ENCODE measurements around the gene PADI1. TPM values are rescaled to one million over a fixed set of nuclear protein-coding genes. Genes with fewer than 3 reads are reported as not detected.

PADI1 gene
- polyA plus RNA-seq, 3 donors, result 0.06 to 0.22 (median 0.08) TPM

Other genes with a start within 250 kb of the PADI1 start
- gene MFAP2, start 224.5 kb upstream of the PADI1 start, polyA plus RNA-seq (ENCODE audit: insufficient read length in 3 of 3), result 100 to 1,000 TPM; 161 to 233 (median 230) TPM
- 10 to 100 TPM; 32.3 to 46.7 (median 33.1) TPM for gene ATP13A2, start 193.2 kb upstream of the PADI1 start, polyA plus RNA-seq (ENCODE audit: insufficient read length in 3 of 3)
- 100 to 1,000 TPM; 137 to 167 (median 156) TPM for gene SDHB, start 151.1 kb upstream of the PADI1 start, polyA plus RNA-seq (ENCODE audit: insufficient read length in 3 of 3)
- gene PADI2, start 85.7 kb upstream of the PADI1 start, polyA plus RNA-seq (ENCODE audit: insufficient read length in 3 of 3), result 1 to 10 TPM; 2.3 to 2.6 (median 2.6) TPM
- under 1 TPM; 0.07 to 0.12 (median 0.09) TPM for gene PADI3, start 44.0 kb downstream of the PADI1 start, polyA plus RNA-seq (ENCODE audit: insufficient read length in 3 of 3)
- 1 to 10 TPM in 1 of 3 donors, under 1 TPM in 2; 0.88 to 1.4 (median 0.99) TPM for gene PADI4, start 103.1 kb downstream of the PADI1 start, polyA plus RNA-seq (ENCODE audit: insufficient read length in 3 of 3)
- gene PADI6, start 167.1 kb downstream of the PADI1 start, polyA plus RNA-seq (ENCODE audit: insufficient read length in 3 of 3), result not detected
- 100 to 1,000 TPM in 2 of 3 donors, 10 to 100 TPM in 1; 86.0 to 103 (median 103) TPM for gene RCC2, start 234.5 kb downstream of the PADI1 start, polyA plus RNA-seq (ENCODE audit: insufficient read length in 3 of 3)

All from renal pelvis (tissue), 3 donors.